Astrocyte of the spinal cord (primary cell): ENCODE measurements around the gene HPCAL1.

ENCODE experiments used
- DNase-seq: peaks from one replicate; pipeline ENCODE4 v3.0.0; 2011; ENCODE audit warnings: low read depth, low spot score
- H3K4me3 ChIP-seq: 2 replicates; pipeline ENCODE4 v1.5.1; 2011; ENCODE audit warnings: low read depth, mild to moderate bottlenecking, low read length, moderate library complexity
- in situ Hi-C: cut with HindIII; loops from 2 replicates; pipeline ENCODE4 v1.10.0; 2017; ENCODE audit warnings: low sequenced_read_pairs
- TF ChIP-seq, protein P1 (sequence below): IDR thresholded peaks from 2 replicates; pipeline ENCODE4 v1.5.1; 2012; ENCODE audit warnings: low read depth, mild to moderate bottlenecking, low read length, inconsistent platforms

The HPCAL1 gene

DNA sequence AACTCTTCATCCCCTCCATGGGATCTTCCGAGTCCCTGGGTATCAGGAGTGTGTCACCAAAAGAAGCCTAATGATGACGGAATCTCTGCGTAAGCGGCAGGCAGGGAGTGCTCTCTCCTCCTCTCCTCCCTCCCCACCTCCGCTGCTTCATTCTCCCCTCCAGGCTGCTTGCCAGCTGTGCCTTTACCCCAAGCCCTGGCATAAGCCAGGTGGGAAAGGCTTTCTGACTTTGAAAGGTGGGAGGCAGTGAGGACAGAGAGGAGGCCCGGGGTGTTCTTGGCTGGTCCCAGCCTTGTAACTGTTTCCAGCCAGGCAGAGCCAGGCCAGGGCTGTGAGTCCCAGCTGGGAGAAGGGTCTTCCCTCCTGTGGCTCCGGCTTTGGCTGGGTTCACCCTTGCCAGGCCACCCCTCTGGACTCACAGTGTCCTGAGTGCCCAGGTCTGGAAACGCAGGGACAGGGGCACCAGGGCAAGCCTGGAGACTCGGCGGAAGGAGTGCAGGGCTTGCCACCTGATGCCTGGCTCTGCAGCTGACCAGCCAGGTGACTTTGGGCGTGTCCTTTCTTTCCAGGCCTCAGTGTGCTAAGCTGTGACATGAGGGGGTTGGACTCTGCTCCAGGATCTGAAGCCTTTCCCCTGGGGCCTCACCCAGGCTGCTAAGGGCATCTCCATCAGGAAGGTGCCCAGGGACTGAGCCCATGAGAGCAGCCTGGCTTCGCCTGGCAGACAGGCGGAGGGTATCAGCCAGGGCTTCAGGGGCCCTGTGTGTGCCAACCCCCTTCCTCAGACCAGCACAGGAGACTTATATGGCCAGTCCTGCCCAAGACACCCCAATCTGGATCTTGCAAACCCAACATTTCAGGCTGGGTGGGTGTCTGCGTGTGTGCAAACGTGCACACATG lies 32.7 kb upstream of the HPCAL1 start:
- in situ Hi-C loops: no loop called here
- no peak for DNase-seq
- TF ChIP-seq, protein P1, sequence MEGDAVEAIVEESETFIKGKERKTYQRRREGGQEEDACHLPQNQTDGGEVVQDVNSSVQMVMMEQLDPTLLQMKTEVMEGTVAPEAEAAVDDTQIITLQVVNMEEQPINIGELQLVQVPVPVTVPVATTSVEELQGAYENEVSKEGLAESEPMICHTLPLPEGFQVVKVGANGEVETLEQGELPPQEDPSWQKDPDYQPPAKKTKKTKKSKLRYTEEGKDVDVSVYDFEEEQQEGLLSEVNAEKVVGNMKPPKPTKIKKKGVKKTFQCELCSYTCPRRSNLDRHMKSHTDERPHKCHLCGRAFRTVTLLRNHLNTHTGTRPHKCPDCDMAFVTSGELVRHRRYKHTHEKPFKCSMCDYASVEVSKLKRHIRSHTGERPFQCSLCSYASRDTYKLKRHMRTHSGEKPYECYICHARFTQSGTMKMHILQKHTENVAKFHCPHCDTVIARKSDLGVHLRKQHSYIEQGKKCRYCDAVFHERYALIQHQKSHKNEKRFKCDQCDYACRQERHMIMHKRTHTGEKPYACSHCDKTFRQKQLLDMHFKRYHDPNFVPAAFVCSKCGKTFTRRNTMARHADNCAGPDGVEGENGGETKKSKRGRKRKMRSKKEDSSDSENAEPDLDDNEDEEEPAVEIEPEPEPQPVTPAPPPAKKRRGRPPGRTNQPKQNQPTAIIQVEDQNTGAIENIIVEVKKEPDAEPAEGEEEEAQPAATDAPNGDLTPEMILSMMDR: no peak
- no peak overlapping the region for H3K4me3 ChIP-seq

DNA sequence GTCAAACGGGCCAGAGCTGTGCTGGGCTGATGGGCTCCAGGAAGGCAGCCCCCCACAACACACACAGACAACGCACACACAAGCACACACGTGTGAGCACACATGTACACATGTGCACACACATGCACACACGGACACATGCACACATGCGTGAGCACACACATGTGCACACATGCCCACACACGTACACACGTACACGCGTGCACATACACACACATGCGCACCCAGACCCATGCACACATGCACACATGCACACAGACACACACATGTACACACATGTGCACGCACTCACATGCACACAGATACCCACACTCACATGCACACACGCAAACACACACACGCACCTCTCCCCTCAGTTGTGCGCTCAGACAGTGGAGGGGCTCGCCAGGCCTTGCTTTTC lies 31.2 kb upstream of the HPCAL1 start:
- TF ChIP-seq, protein P1: no peak
- H3K4me3 ChIP-seq: no peak overlapping the region
- DNase-seq: no peak
- in situ Hi-C loops: no loop called here

DNA sequence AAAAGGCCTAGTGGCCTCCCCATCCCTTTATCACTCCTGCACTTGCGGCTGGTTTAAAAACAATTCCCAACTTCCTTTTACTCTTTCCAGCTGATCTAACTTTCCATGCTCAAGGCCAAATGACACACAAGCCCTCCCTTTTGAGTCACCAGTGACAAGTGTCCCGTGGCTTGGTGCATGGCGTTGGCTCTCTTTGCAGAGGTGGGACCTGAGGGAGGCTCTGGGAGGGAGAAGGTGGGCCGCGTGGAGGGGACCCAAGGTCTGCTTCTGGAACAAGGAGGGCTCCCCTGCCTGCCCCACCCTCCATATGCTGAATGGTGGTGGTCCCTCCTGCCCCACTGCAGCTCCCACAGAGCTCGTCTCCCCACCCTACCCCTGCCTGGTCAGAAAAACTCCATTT lies 30.8 kb upstream of the HPCAL1 start:
- H3K4me3 ChIP-seq: no peak overlapping the region
- TF ChIP-seq, protein P1: no peak
- in situ Hi-C loops: no loop called here
- no peak for DNase-seq

DNA sequence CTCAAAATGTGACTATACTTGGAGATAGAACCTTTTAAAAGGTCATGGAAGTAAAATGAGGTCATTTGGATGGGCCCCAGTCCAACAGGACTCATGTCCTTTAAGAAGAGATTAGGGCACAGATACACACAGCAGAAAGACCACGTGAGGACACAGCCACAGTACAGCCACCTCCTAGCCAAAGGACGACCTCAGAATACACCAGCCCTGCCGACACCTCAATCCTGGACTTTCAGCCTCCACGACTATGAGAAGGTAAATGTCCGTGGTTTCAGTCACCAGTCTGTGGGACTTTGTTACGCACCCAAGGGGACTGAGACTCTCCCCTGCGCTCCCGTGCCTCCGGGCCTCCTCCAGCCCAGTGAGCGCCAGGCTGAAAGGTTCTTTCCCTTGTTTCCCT lies 30.2 kb upstream of the HPCAL1 start:
- DNase-seq: no peak
- in situ Hi-C loops: no loop called here
- H3K4me3 ChIP-seq: no peak overlapping the region
- TF ChIP-seq, protein P1: no peak

DNA sequence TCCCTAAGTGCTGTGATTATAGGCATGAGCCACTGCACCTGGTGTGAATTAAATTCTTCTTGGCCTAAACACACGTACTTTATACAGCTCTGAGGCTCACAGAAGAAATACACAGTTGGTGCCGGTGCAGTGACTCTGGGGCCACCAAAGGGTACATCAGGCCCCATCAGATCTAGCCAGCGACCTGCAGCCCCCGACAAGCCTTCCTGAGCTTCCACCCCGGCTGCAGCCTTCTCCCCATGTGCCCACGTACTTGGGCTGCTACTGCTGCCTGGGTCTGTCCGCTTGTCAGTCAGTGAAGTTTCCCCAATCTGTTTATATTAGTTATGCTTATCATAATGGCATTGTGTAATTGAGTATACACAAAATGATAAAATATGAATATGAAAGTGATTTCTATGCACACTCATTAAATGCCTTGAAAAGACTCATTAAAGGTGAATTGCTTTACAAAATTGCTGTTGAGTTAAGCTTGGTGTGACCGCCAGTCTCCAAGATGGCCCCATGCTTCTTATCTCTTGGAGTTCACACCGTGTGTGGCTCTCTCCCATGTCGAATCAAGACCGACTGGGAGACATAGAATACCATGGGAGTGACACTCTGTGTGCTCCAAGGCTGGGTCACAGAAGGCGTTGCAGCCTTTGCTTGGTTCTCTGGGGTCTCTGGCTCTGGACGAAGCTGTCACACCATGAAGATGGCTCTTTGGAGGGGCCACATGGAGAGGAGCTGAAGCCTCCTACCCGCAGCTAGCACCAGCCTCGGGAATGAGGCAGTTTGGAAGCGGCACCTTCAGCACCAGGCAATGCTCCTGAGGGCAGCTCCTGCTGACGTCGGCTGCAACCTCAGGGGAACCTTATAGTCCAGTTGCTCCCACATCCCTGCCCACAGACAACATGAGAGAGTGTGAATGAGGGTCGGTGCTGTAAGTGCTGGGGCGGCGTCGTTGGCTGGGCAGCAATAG lies 29.2 kb upstream of the HPCAL1 start:
- no peak for DNase-seq
- TF ChIP-seq, protein P1: no peak
- H3K4me3 ChIP-seq: no peak overlapping the region
- in situ Hi-C loops: no loop called here

DNA sequence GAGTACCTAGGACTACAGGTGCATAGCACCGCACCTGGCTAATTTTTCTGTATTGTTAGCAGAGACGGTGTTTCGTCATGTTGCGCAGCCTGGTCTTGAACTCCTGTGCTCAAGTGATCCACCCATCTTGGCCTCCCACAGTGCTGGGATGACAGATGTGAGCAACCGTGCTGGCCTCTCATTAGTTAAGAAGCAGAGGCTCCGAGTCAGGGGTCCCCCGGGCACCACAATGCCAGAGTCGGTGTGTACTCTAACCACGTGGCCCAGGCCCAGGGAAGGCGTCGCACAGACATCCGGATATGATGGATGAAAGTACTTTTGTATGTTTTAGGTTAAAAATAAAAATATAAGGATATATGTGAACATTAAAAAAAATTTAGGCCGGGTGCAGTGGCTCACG lies 28.3 kb upstream of the HPCAL1 start:
- no peak overlapping the region for H3K4me3 ChIP-seq
- TF ChIP-seq, protein P1: no peak
- DNase-seq: no peak
- in situ Hi-C loops: no loop called here
